ENCODE results near the gene NEURL2. TPM values are rescaled to one million over a fixed set of nuclear protein-coding genes. Genes with fewer than 3 reads are reported as not detected.

The NEURL2 gene
- total and polyA plus RNA-seq, 10 of the 15 experiments (the other 5 are each of a cell fraction or from before 2014, with no cell fraction given), result 0.53 to 7.0 (median 2.7) TPM

DNA sequence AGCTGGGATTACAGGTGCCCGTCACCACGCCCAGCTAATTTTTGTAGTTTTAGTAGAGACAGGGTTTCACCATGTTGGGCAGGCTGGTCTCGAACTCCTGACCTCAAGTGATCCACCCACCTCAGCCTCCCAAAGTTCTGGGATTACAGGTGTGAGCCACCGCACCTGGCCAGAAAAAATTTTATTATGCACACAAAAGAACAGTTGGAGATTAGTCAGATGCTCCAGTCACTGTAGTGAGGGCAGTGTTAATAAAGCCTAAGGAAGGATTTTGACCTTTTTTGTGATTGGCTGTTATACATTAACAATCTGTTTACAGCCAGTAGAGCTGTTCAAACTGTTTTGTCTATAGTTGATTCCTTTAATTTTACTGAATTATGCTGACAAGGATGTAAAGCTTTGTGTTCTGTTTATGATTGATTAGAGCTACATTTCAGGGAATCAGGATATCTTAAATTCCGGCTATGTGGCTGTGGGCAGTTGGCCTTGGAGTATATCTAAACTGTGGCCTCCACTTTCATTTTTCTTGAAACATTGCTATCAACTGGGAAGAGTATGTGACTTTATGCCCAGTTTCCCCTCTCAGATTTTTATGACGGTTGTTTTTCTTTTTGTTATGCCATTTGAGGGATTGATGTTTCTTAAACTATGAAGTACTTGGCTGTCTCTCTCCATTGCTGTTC, 23.7 kb downstream of the NEURL2 start:
- SMC1A ChIA-PET (ENCODE audit: uncharacterized antibody, unreplicated experiment), result interaction anchor here (0.6 to 1.4 kb wide), 4 partner anchors 9 to 1638 kb away, joined by 3 to 5 read pairs (median 3); no protein-coding TSS in a partner anchor
- CTCF ChIA-PET, result interaction anchor here (0.7 to 1.4 kb wide), 2 partner anchors 14 to 60 kb away, joined by 3 to 4 read pairs; partner anchors contain the start of gene ZSWIM1
- H2AFZ ChIP-seq (ENCODE audit: control insufficient read depth, low read depth, low read length), result no peak overlapping the region
- H3K4me1 ChIP-seq (ENCODE audit: control insufficient read depth, insufficient read depth, low read length), result no peaks in the 10 kb centered on the region
- no peak overlapping the region for H3K4me2 ChIP-seq (ENCODE audit: control insufficient read depth, insufficient read depth)
- no peaks in the 10 kb centered on the region for H3K9me3 ChIP-seq (replicated peaks; ENCODE audit: control insufficient read depth, insufficient read depth, low read length)
- ATAC-seq (no peak), DNase-seq (ENCODE audit: low read depth, low spot score) (no peak), FAIRE-seq (no peak)
- H3K79me2 ChIP-seq (ENCODE audit: control insufficient read depth, insufficient read depth, low read length), result no peaks in the 10 kb centered on the region
- H3K27me3 ChIP-seq (replicated peaks in 1 of 2; ENCODE audit: control insufficient read depth in 2 of 2, insufficient read depth in 2 of 2, low read length in 1 of 2), result no peaks in the 10 kb centered on the region
- in situ Hi-C loops (cut with MboI), result no loop called here
- no peak for TF ChIP-seq HDAC2 (IDR thresholded peaks at IDR 0.05)
- RAD21 ChIA-PET (ENCODE audit: unreplicated experiment), result no interaction called here
- no peaks in the 10 kb centered on the region for H4K20me1 ChIP-seq (ENCODE audit: control insufficient read depth, insufficient read depth)
- BruUV-seq (replicated peaks), result no TSS peak
- 99% methylated on average over 6 of the region's 6 CpGs for WGBS (ENCODE audit: insufficient coverage, insufficient replicate concordance, low lambda C conversion rate, missing lambda C conversion rate)
- H3K36me3 ChIP-seq (ENCODE audit: control insufficient read depth in 2 of 2, insufficient read depth in 2 of 2, low read length in 1 of 2), result no peaks in the 10 kb centered on the region
- H3K9ac ChIP-seq (ENCODE audit: control insufficient read depth, insufficient read depth, low read length), result no peak overlapping the region
- intact Hi-C loops (cut with micrococcal nuclease; ENCODE audit: unreplicated experiment), result no loop called here
- POLR2A ChIA-PET, result no interaction called here
- H3K4me3 ChIP-seq, result no peak overlapping the region
- H3K27ac ChIP-seq (ENCODE audit: control insufficient read depth, insufficient read depth), result no peak overlapping the region

- FAIRE-seq (no peak), DNase-seq (ENCODE audit: low read depth, low spot score) (no peak), ATAC-seq (no peak)
- ChIA-PET SMC1A (ENCODE audit: uncharacterized antibody, unreplicated experiment) (interaction anchor here (0.6 to 0.9 kb wide), 2 partner anchors 49 to 64 kb away, joined by 3 read pairs; no protein-coding TSS in a partner anchor), CTCF (interaction anchor here (1.4 kb wide), 1 partner anchor 15 kb away, joined by 3 read pairs; the partner anchor contains the start of gene ZSWIM1), RAD21 (ENCODE audit: unreplicated experiment) (no interaction called here), POLR2A (interaction anchor here (0.7 kb wide), 1 partner anchor 11 kb away, joined by 4 read pairs; no protein-coding TSS in a partner anchor)
- no TSS peak for BruUV-seq (replicated peaks)
- H3K27ac ChIP-seq (ENCODE audit: control insufficient read depth, insufficient read depth), result no peak overlapping the region
- no peak overlapping the region for H3K4me3 ChIP-seq
- in situ Hi-C loops (cut with MboI) (no loop called here), intact Hi-C loops (cut with micrococcal nuclease; ENCODE audit: unreplicated experiment) (no loop called here)
- no peaks in the 10 kb centered on the region for H3K9me3 ChIP-seq (replicated peaks; ENCODE audit: control insufficient read depth, insufficient read depth, low read length)
- no peak overlapping the region for H3K9ac ChIP-seq (ENCODE audit: control insufficient read depth, insufficient read depth, low read length)
- no peaks in the 10 kb centered on the region for H3K27me3 ChIP-seq (replicated peaks in 1 of 2; ENCODE audit: control insufficient read depth in 2 of 2, insufficient read depth in 2 of 2, low read length in 1 of 2)
- H3K36me3 ChIP-seq (ENCODE audit: control insufficient read depth in 2 of 2, insufficient read depth in 2 of 2, low read length in 1 of 2), result no peaks in the 10 kb centered on the region
- no peak overlapping the region for H3K4me2 ChIP-seq (ENCODE audit: control insufficient read depth, insufficient read depth)
- no peak overlapping the region for H2AFZ ChIP-seq (ENCODE audit: control insufficient read depth, low read depth, low read length)
- H3K4me1 ChIP-seq (ENCODE audit: control insufficient read depth, insufficient read depth, low read length), result no peaks in the 10 kb centered on the region
- no peaks in the 10 kb centered on the region for H3K79me2 ChIP-seq (ENCODE audit: control insufficient read depth, insufficient read depth, low read length)
- 88% methylated on average over 5 of the region's 5 CpGs for WGBS (ENCODE audit: insufficient coverage, insufficient replicate concordance, low lambda C conversion rate, missing lambda C conversion rate)
- no peaks in the 10 kb centered on the region for H4K20me1 ChIP-seq (ENCODE audit: control insufficient read depth, insufficient read depth)
- TF ChIP-seq ZNF622 (IDR thresholded peaks at IDR 0.05) (no peak), EED (IDR thresholded peaks at IDR 0.05; ENCODE audit: low read depth) (no peak), CHD2 (IDR thresholded peaks at IDR 0.05; ENCODE audit: borderline replicate concordance, low read depth, low read length) (no peak), FOXM1 (IDR thresholded peaks at IDR 0.05; ENCODE audit: low read depth, low read length) (no peak), FOS (IDR thresholded peaks at IDR 0.05; ENCODE audit: borderline replicate concordance, extremely low read depth, insufficient read length) (no peak), SIX5 (IDR thresholded peaks at IDR 0.05; ENCODE audit: low read depth, low read length, severe bottlenecking) (no peak), CTCF (IDR thresholded peaks at IDR 0.05 in 2 of 3, conservative IDR thresholded peaks at IDR 0.05 in 1 of 3; ENCODE audit: control insufficient read depth in 2 of 3, extremely low read depth in 1 of 3, insufficient read depth in 1 of 3, low read depth in 3 of 3, low read length in 3 of 3) (no peak), ETV6 (conservative IDR thresholded peaks at IDR 0.05 in 1 of 2, IDR thresholded peaks at IDR 0.05 in 1 of 2; ENCODE audit: borderline replicate concordance in 1 of 2, low read depth in 1 of 2) (no peak), MYB (IDR thresholded peaks at IDR 0.05; ENCODE audit: borderline replicate concordance, low read depth, low read length) (no peak)
- TF ChIP-seq, protein P1, sequence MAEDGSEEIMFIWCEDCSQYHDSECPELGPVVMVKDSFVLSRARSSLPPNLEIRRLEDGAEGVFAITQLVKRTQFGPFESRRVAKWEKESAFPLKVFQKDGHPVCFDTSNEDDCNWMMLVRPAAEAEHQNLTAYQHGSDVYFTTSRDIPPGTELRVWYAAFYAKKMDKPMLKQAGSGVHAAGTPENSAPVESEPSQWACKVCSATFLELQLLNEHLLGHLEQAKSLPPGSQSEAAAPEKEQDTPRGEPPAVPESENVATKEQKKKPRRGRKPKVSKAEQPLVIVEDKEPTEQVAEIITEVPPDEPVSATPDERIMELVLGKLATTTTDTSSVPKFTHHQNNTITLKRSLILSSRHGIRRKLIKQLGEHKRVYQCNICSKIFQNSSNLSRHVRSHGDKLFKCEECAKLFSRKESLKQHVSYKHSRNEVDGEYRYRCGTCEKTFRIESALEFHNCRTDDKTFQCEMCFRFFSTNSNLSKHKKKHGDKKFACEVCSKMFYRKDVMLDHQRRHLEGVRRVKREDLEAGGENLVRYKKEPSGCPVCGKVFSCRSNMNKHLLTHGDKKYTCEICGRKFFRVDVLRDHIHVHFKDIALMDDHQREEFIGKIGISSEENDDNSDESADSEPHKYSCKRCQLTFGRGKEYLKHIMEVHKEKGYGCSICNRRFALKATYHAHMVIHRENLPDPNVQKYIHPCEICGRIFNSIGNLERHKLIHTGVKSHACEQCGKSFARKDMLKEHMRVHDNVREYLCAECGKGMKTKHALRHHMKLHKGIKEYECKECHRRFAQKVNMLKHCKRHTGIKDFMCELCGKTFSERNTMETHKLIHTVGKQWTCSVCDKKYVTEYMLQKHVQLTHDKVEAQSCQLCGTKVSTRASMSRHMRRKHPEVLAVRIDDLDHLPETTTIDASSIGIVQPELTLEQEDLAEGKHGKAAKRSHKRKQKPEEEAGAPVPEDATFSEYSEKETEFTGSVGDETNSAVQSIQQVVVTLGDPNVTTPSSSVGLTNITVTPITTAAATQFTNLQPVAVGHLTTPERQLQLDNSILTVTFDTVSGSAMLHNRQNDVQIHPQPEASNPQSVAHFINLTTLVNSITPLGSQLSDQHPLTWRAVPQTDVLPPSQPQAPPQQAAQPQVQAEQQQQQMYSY (CRISPR knock-in tag; IDR thresholded peaks at IDR 0.05), result no peak
These were observed 24.6 kb downstream of the NEURL2 start for GRCh38 chr20:45866454-45866853.
